ENCODE results near the gene RBM6.
"Not testable (repeated sequence)": the region's sequence is repeated elsewhere in the genome, so short reads cannot be mapped to it uniquely, and the experiment has no call there.

The RBM6 gene

GRCh38 chr3:49955636-49956035, 15.7 kb downstream of the RBM6 start:
- no peak overlapping the region for H3K4me3 ChIP-seq (ENCODE audit: low read length)
- no peak for DNase-seq (ENCODE audit: low read depth, low spot score)

GRCh38 chr3:49966233-49966942, 26.4 kb downstream of the RBM6 start:
- H3K4me3 ChIP-seq (ENCODE audit: low read length) = no peak overlapping the region
- no peak for DNase-seq (ENCODE audit: low read depth, low spot score)

GRCh38 chr3:49967291-49967690, 27.3 kb downstream of the RBM6 start:
- DNase-seq (ENCODE audit: low read depth, low spot score) = no peak
- H3K4me3 ChIP-seq (ENCODE audit: low read length) = no peak overlapping the region

GRCh38 chr3:49968346-49968745, 28.4 kb downstream of the RBM6 start:
- no peak overlapping the region for H3K4me3 ChIP-seq (ENCODE audit: low read length)
- DNase-seq (ENCODE audit: low read depth, low spot score) = no peak

GRCh38 chr3:49972656-49973055, 32.7 kb downstream of the RBM6 start:
- no peak overlapping the region for H3K4me3 ChIP-seq (ENCODE audit: low read length)
- DNase-seq (ENCODE audit: low read depth, low spot score) = no peak

GRCh38 chr3:49976942-49977341, 37.0 kb downstream of the RBM6 start:
- no peak for DNase-seq (ENCODE audit: low read depth, low spot score)
- H3K4me3 ChIP-seq (ENCODE audit: low read length) = no peak overlapping the region

- no peak overlapping the region for H3K4me3 ChIP-seq (ENCODE audit: low read length)
- DNase-seq (ENCODE audit: low read depth, low spot score) = no peak
Observed at GRCh38 chr3:49984394-49984793, 44.4 kb downstream of the RBM6 start.

GRCh38 chr3:49992326-49992725, 52.4 kb downstream of the RBM6 start:
- no peak for DNase-seq (ENCODE audit: low read depth, low spot score)
- H3K4me3 ChIP-seq (ENCODE audit: low read length) = no peak overlapping the region

GRCh38 chr3:49994476-49994875, 54.5 kb downstream of the RBM6 start:
- DNase-seq (ENCODE audit: low read depth, low spot score) = no peak
- no peak overlapping the region for H3K4me3 ChIP-seq (ENCODE audit: low read length)

- H3K4me3 ChIP-seq (ENCODE audit: low read length) = no peak overlapping the region
- no peak for DNase-seq (ENCODE audit: low read depth, low spot score)
Observed at GRCh38 chr3:49996016-49996415, 56.1 kb downstream of the RBM6 start.

GRCh38 chr3:49997862-49998261, 57.9 kb downstream of the RBM6 start:
- no peak for DNase-seq (ENCODE audit: low read depth, low spot score)

GRCh38 chr3:49998326-49998725, 58.4 kb downstream of the RBM6 start:
- no peak for DNase-seq (ENCODE audit: low read depth, low spot score)
- H3K4me3 ChIP-seq (ENCODE audit: low read length) = no peak overlapping the region

More at GRCh38 chr3:49997862-49998261, 57.9 kb downstream of the RBM6 start:
- no peak overlapping the region for H3K4me3 ChIP-seq (ENCODE audit: low read length)

GRCh38 chr3:50001511-50001910, 61.6 kb downstream of the RBM6 start:
- DNase-seq (ENCODE audit: low read depth, low spot score) = no peak
- H3K4me3 ChIP-seq (ENCODE audit: low read length) = no peak overlapping the region

- no peak for DNase-seq (ENCODE audit: low read depth, low spot score)
- no peak overlapping the region for H3K4me3 ChIP-seq (ENCODE audit: low read length)
Observed at GRCh38 chr3:50003216-50003615, 63.3 kb downstream of the RBM6 start.

- no peak for DNase-seq (ENCODE audit: low read depth, low spot score)
- no peak overlapping the region for H3K4me3 ChIP-seq (ENCODE audit: low read length)
Observed at GRCh38 chr3:50003824-50004223, 63.9 kb downstream of the RBM6 start.

- H3K4me3 ChIP-seq (ENCODE audit: low read length) = no peak overlapping the region
- DNase-seq (ENCODE audit: low read depth, low spot score) = no peak
Observed at GRCh38 chr3:50008931-50009330, 69.0 kb downstream of the RBM6 start.

- no peak overlapping the region for H3K4me3 ChIP-seq (ENCODE audit: low read length)
- DNase-seq (ENCODE audit: low read depth, low spot score) = no peak
Observed at GRCh38 chr3:50010959-50011358, 71.0 kb downstream of the RBM6 start.

- DNase-seq (ENCODE audit: low read depth, low spot score) = no peak
- no peak overlapping the region for H3K4me3 ChIP-seq (ENCODE audit: low read length)
Observed at GRCh38 chr3:50015918-50016317, 76.0 kb downstream of the RBM6 start.

GRCh38 chr3:50028346-50028745, 88.4 kb downstream of the RBM6 start:
- no peak overlapping the region for H3K4me3 ChIP-seq (ENCODE audit: low read length)
- no peak for DNase-seq (ENCODE audit: low read depth, low spot score)

- H3K4me3 ChIP-seq (ENCODE audit: low read length); DNase-seq (ENCODE audit: low read depth, low spot score): not testable (repeated sequence)
Observed at GRCh38 chr3:50031201-50031600, 91.3 kb downstream of the RBM6 start.

GRCh38 chr3:50044976-50045375, 105.0 kb downstream of the RBM6 start:
- no peak overlapping the region for H3K4me3 ChIP-seq (ENCODE audit: low read length)
- no peak for DNase-seq (ENCODE audit: low read depth, low spot score)

All from Jurkat, Clone E6-1 (cell line).